Activated CD8-positive, alpha-beta memory T cell treated with anti-CD3 and anti-CD28 coated beads, Interleukin-2, amount 10 ng/mL, durations not matched to agents 7 days and 5 days (primary cell): ENCODE measurements around the gene FLT1. TPM values are rescaled to one million over a fixed set of nuclear protein-coding genes. Genes with fewer than 3 reads are reported as not detected.

Experiments
- ATAC-seq: fragments of 150-1000 bp; cut with Tn5 transposase; one replicate; pipeline ENCODE4 v1.10.0; 2021; ENCODE audit warnings: moderate library complexity
- CTCF ChIA-PET: fragments of 350-600 bp; sonication (Branson Sonifier 250); formaldehyde crosslinking; loops from one replicate; lab custom pipeline; 2021; ENCODE audit warnings: antibody characterized with exemption; lab: Charles Lee
- DNase-seq: peaks from one replicate; pipeline ENCODE4 v3.0.0-alpha.2; 2020
- H3K27ac Mint-ChIP-seq: one replicate; pipeline ENCODE4 v1.8.0; 2021; ENCODE audit warnings: mild to moderate bottlenecking, mixed read lengths
- H3K27me3 Mint-ChIP-seq: one replicate; pipeline ENCODE4 v1.8.0; 2021; ENCODE audit warnings: mixed read lengths
- H3K36me3 Mint-ChIP-seq: one replicate; pipeline ENCODE4 v1.8.0; 2021; ENCODE audit warnings: mild to moderate bottlenecking, mixed read lengths
- H3K4me1 Mint-ChIP-seq: one replicate; pipeline ENCODE4 v1.8.0; 2021; ENCODE audit warnings: mixed read lengths
- H3K4me3 Mint-ChIP-seq: one replicate; pipeline ENCODE4 v1.8.0; 2021; ENCODE audit warnings: mild to moderate bottlenecking, moderate library complexity, mixed read lengths
- H3K9me3 Mint-ChIP-seq: one replicate; pipeline ENCODE4 v1.8.0; 2022; ENCODE audit warnings: low read depth, mixed read lengths
- total RNA-seq, 2 experiments: library from RNA; stranded (reverse); gene quantifications; one replicate each; pipeline ENCODE4 v1.2.3, GENCODE V29; 2021

Gene FLT1
- total RNA-seq, 2 experiments from 2014 or later: 0.44 to 1.4 TPM

GRCh38 chr13:28355046-28355821, 139.7 kb downstream of the FLT1 start:
- peaks cover 48% of the 10 kb centered on the region for H3K4me1 Mint-ChIP-seq
- H3K4me3 Mint-ChIP-seq: peak overlapping the region; percentile 6
- H3K27ac Mint-ChIP-seq: peak overlapping the region; percentile 75
- ATAC-seq (no peak), DNase-seq (no peak)
- H3K36me3 Mint-ChIP-seq: peaks cover 29% of the 10 kb centered on the region
- H3K27me3 Mint-ChIP-seq: no peaks in the 10 kb centered on the region
- CTCF ChIA-PET: no interaction called here
- H3K9me3 Mint-ChIP-seq: peaks cover 5% of the 10 kb centered on the region

DNA sequence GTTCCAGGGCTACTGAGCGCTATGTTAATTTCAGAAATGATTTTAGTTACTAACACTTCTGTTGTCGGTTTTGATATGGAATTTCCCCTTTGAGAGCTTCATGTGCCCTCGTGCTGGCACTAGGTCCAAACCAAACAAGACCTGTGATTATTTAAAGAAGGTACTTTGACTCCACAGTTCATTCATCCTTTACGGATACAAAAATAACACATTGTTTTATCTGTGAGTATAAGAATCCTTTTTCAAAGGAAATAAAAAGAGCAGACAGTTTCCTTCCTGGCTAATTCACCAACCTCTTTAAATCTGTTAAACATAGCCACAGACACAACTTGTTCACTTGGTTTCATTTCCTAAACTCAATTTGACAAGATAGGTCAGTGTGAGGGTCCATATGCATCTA, 141.2 kb downstream of the FLT1 start:
- H3K27me3 Mint-ChIP-seq: no peaks in the 10 kb centered on the region
- no peak overlapping the region for H3K27ac Mint-ChIP-seq
- ATAC-seq: no peak
- CTCF ChIA-PET: no interaction called here
- H3K4me1 Mint-ChIP-seq: peaks cover 47% of the 10 kb centered on the region
- H3K4me3 Mint-ChIP-seq: no peak overlapping the region
- H3K36me3 Mint-ChIP-seq: peaks cover 24% of the 10 kb centered on the region
- no peak for DNase-seq
- peaks cover 4% of the 10 kb centered on the region for H3K9me3 Mint-ChIP-seq

- CTCF ChIA-PET: no interaction called here
- H3K9me3 Mint-ChIP-seq: peaks cover 2% of the 10 kb centered on the region
- no peak for DNase-seq
These were observed 144.8 kb downstream of the FLT1 start for GRCh38 chr13:28349907-28350654.

GRCh38 chr13:28349371-28349770, 145.6 kb downstream of the FLT1 start:
- no peak for DNase-seq
- CTCF ChIA-PET: no interaction called here

More at GRCh38 chr13:28349907-28350654, 144.8 kb downstream of the FLT1 start:
- Mint-ChIP-seq H3K27ac (no peak overlapping the region), H3K4me3 (no peak overlapping the region), H3K4me1 (peaks cover 28% of the 10 kb centered on the region), H3K27me3 (peaks cover 9% of the 10 kb centered on the region), H3K36me3 (peaks cover under 1% of the 10 kb centered on the region)
- ATAC-seq: no peak

DNA sequence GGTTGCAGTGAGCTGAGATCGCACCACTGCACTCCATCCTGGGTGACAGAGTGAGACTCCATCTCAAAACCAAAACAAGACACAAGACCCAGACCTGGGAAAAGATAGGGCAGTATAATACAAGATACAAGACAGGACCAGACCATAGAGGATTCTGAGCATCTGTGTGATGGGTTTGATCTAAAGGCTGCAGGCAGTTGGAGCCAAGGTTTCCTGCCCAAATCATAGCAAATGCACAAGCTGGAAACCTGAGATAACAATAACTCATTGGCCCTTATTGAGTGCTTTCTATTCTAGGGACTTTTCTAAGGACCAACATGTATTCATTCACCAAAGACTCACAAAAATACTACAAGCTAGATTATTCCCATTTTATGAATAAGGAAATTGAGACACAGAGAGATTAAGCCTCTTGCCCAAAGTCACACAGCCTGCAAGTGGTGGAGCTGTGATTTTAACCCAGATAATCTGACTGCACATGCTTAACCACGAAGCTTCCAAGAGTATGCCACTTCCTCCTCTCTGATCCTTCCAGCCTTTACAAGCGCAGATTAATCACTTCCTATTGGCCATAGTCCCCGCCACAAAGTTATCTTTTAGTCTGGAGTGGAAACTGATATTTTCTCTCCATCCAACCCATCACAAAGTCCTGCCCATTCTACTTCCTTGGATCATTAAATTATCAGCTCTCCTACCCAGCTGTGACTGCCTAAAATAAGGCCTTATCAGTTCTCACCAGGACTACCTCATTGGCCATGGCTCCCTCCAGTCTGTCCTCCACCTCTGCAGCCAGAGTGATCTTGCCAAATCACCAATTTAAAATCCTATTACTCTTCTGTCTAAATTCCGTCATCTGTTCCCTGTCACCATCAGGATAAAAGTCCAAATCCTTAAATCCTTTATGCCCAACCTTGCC, 147.2 kb downstream of the FLT1 start:
- Mint-ChIP-seq H3K9me3 (no peaks in the 10 kb centered on the region), H3K4me3 (no peak overlapping the region), H3K36me3 (no peaks in the 10 kb centered on the region), H3K4me1 (peaks cover 13% of the 10 kb centered on the region), H3K27me3 (peaks cover 12% of the 10 kb centered on the region), H3K27ac (no peak overlapping the region)
- CTCF ChIA-PET: no interaction called here
- DNase-seq: no peak
- ATAC-seq: no peak

More at GRCh38 chr13:28349371-28349770, 145.6 kb downstream of the FLT1 start:
- H3K4me1 Mint-ChIP-seq: peaks cover 22% of the 10 kb centered on the region
- H3K27ac Mint-ChIP-seq: no peak overlapping the region
- no peak for ATAC-seq
- no peak overlapping the region for H3K4me3 Mint-ChIP-seq
- H3K9me3 Mint-ChIP-seq: no peaks in the 10 kb centered on the region
- H3K36me3 Mint-ChIP-seq: no peaks in the 10 kb centered on the region
- H3K27me3 Mint-ChIP-seq: peaks cover 12% of the 10 kb centered on the region

DNA sequence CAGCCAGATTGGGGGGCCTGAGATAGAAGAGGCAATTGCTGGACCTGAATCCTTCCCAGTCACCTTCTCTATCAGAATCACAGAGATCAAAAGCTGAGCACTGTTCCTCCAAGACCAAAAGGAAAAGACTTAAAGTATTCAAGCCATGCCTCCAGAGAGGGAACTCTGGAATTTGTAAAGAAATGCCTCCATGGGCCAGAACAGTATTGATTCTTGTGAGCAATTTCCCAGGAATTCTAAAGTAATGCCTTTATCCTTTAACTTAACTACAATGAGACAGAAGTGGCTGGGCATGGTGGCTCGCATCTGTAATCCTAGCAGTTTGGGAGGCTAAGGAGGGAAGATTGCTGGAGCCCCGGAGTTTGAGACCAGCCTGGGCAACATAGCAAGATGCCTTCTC, 148.8 kb downstream of the FLT1 start:
- ATAC-seq: no peak

GRCh38 chr13:28344163-28344562, 150.8 kb downstream of the FLT1 start:
- no peak for ATAC-seq
- H3K9me3 Mint-ChIP-seq: no peaks in the 10 kb centered on the region
- no peak for DNase-seq
- H3K27ac Mint-ChIP-seq: no peak overlapping the region
- H3K4me3 Mint-ChIP-seq: no peak overlapping the region
- no peaks in the 10 kb centered on the region for H3K36me3 Mint-ChIP-seq
- peaks cover 15% of the 10 kb centered on the region for H3K27me3 Mint-ChIP-seq
- CTCF ChIA-PET: interaction anchor here (1.3 kb wide), 1 partner anchor 19 kb away, joined by 3 read pairs; no protein-coding TSS in a partner anchor
- H3K4me1 Mint-ChIP-seq: peaks cover 13% of the 10 kb centered on the region

More for the DNA sequence above, 148.8 kb downstream of the FLT1 start:
- DNase-seq: no peak
- Mint-ChIP-seq H3K9me3 (no peaks in the 10 kb centered on the region), H3K27ac (no peak overlapping the region), H3K36me3 (no peaks in the 10 kb centered on the region), H3K4me1 (peaks cover 13% of the 10 kb centered on the region), H3K27me3 (peaks cover 14% of the 10 kb centered on the region), H3K4me3 (no peak overlapping the region)
- CTCF ChIA-PET: no interaction called here

DNA sequence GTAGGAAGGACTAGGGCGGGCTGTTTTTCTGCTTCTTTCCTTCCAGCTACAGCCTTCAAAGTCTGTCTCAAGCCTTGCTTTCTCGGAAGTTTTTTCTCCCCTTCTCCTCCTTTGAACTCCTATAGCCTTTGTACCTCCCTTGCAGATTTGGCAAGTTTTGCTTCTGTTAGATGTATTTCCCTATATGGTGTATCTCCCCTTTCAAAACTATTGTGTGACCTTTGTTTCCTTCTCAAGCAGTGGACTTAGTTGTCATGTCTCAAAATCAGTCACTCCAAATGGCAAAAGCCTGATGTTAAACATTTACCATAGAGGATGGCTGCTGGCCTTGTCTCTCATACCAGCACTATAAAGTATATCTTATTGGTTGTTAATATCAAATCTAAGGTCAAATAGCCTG, 152.7 kb downstream of the FLT1 start:
- CTCF ChIA-PET: no interaction called here
- H3K9me3 Mint-ChIP-seq: no peaks in the 10 kb centered on the region
- H3K36me3 Mint-ChIP-seq: no peaks in the 10 kb centered on the region
- DNase-seq (no peak), ATAC-seq (no peak)
- no peak overlapping the region for H3K4me3 Mint-ChIP-seq
- peaks cover 21% of the 10 kb centered on the region for H3K27me3 Mint-ChIP-seq
- H3K27ac Mint-ChIP-seq: no peak overlapping the region
- peaks cover 2% of the 10 kb centered on the region for H3K4me1 Mint-ChIP-seq

DNA sequence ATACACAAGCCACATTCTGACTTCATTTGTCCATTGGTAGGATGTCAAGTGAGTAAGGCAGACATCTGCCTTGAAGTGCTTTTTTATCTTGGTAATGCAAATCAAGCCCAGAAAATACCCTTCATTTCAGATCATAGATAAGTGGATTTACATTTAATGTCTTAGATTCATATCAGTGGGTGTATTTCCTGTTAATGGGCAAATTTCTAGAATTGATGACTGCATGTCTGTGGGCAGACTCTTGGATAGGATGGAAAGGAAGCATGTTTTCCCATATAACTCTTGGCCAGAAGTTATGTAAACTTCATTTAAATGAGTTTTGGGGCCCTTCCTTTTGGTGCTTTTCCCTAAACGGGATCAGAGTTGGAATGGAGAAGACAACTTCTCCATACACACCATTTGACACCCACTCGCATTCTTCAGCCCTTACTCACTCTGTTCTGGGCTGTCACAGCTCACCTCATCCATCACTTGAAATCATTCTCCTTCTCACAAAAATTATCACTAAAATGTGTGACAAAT, 154.6 kb downstream of the FLT1 start:
- DNase-seq: no peak
- no peaks in the 10 kb centered on the region for H3K9me3 Mint-ChIP-seq
- CTCF ChIA-PET: no interaction called here
- peaks cover 21% of the 10 kb centered on the region for H3K27me3 Mint-ChIP-seq
- no peak overlapping the region for H3K27ac Mint-ChIP-seq
- ATAC-seq: no peak
- H3K4me1 Mint-ChIP-seq: no peaks in the 10 kb centered on the region
- H3K36me3 Mint-ChIP-seq: no peaks in the 10 kb centered on the region
- no peak overlapping the region for H3K4me3 Mint-ChIP-seq

GRCh38 chr13:28339419-28339818, 155.5 kb downstream of the FLT1 start:
- Mint-ChIP-seq H3K9me3 (no peaks in the 10 kb centered on the region), H3K36me3 (no peaks in the 10 kb centered on the region), H3K4me3 (no peak overlapping the region), H3K27ac (no peak overlapping the region), H3K4me1 (no peaks in the 10 kb centered on the region), H3K27me3 (peaks cover 21% of the 10 kb centered on the region)
- CTCF ChIA-PET: no interaction called here
- ATAC-seq (no peak), DNase-seq (no peak)

GRCh38 chr13:28338742-28339141, 156.2 kb downstream of the FLT1 start:
- ATAC-seq (no peak), DNase-seq (no peak)
- no peaks in the 10 kb centered on the region for H3K36me3 Mint-ChIP-seq
- CTCF ChIA-PET: no interaction called here
- H3K27me3 Mint-ChIP-seq: peaks cover 26% of the 10 kb centered on the region
- H3K4me3 Mint-ChIP-seq: no peak overlapping the region
- H3K9me3 Mint-ChIP-seq: no peaks in the 10 kb centered on the region
- H3K4me1 Mint-ChIP-seq: no peaks in the 10 kb centered on the region
- no peak overlapping the region for H3K27ac Mint-ChIP-seq

DNA sequence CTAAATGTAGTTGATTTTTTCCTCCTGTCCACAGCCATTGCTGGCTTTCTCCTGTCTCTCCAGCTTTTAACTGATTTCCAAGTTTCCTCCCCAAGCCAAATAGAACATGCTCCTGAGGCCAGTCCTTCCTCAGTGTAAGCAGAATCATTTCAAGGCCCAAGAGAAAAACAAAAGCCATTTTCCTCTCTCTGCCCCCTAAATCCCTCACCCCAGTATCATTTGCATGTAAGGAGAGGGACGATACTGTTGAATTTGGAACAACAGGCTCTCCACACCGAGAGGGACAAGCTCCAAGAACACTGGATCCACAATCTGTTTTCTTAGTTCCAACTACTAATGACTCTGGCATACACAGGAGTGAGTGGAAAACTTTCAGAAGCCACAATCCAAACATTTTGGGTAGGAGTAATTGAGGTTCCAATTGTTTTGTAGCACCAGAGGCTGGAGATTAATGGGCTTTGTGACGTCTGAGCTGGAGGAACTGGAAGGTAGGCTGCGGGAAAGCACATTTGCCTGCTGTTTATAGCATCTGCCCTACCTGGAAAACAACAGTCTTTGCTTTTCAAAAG, 156.8 kb downstream of the FLT1 start:
- H3K4me3 Mint-ChIP-seq: no peak overlapping the region
- peaks cover 31% of the 10 kb centered on the region for H3K27me3 Mint-ChIP-seq
- no peaks in the 10 kb centered on the region for H3K4me1 Mint-ChIP-seq
- no peaks in the 10 kb centered on the region for H3K36me3 Mint-ChIP-seq
- DNase-seq (no peak), ATAC-seq (no peak)
- no peak overlapping the region for H3K27ac Mint-ChIP-seq
- no peaks in the 10 kb centered on the region for H3K9me3 Mint-ChIP-seq
- CTCF ChIA-PET: no interaction called here
